H1 (cell line): Measurements from ENCODE around the gene REPIN1. TPM values are rescaled to one million over a fixed set of nuclear protein-coding genes. Genes with fewer than 3 reads are reported as not detected.

Source experiments
- CHD7 ChIP-seq: fragments of 300-600 bp; sonication (generic); IDR thresholded peaks from 2 replicates; pipeline ENCODE4 v1.7.1; 2012; ENCODE audit warnings: low read length, moderate library complexity, mild to moderate bottlenecking, inconsistent platforms; ENCODE audit not compliant: insufficient replicate concordance
- GABPA ChIP-seq: IDR thresholded peaks from 2 replicates; pipeline ENCODE4 v1.6.1; 2011; ENCODE audit warnings: mild to moderate bottlenecking, low read length, moderate library complexity, borderline replicate concordance; ENCODE audit not compliant: insufficient read depth
- polyA plus RNA-seq, 7 experiments: library from polyadenylated mRNA; depleted of rRNA in 3 of 7; stranded (reverse) in 5 of 7; unstranded in 2 of 7; fragments of >200 nt in 5 of 7; fragments of 200-250 nt in 2 of 7; gene quantifications; 1 replicate in 5 of 7; 2 replicates in 1 of 7; 4 replicates in 1 of 7; pipeline versions ENCODE4 v1.2.1 to v1.2.3, GENCODE V29; 2011 to 2013; ENCODE audit warnings: missing spikeins in 2 of 7, mixed read lengths in 2 of 7
- total RNA-seq: library from RNA; stranded (reverse); fragmentation: NEBNext Ultra II Directional; extraction: Animal tissue kit (Norgen Biotek cat#: 25700); gene quantifications from 2 replicates; pipeline ENCODE4 v1.2.1, GENCODE V29; 2021

Gene REPIN1
- total and polyA plus RNA-seq, 2 of the 8 experiments (the other 6 are each of a cell fraction or from before 2014, with no cell fraction given), result 98.6 to 125 TPM

- TF ChIP-seq CHD7 (no peak), GABPA (no peak)
Measured at GRCh38 chr7:150357270-150357669, 11.4 kb upstream of the REPIN1 start (continued).
